OCI-LY1 (cell line): ENCODE measurements around the gene ATP6V1E1.

ENCODE experiments used
- EZH2 ChIP-seq: fragments of 200-600 bp; sonication (generic), shearing (Covaris generic); IDR thresholded peaks from 2 replicates; pipeline ENCODE4 v1.8.0; 2017; ENCODE audit warnings: borderline replicate concordance, mixed run types, mild to moderate bottlenecking, antibody characterized with exemption, low read length, moderate library complexity, mixed read lengths
- TF ChIP-seq, protein P1 (sequence below): fragments of 200-600 bp; sonication (generic), shearing (Covaris generic); IDR thresholded peaks from 2 replicates; pipeline ENCODE4 v1.5.1; 2017; ENCODE audit warnings: mild to moderate bottlenecking, antibody characterized with exemption, low read length, moderate library complexity, mixed read lengths

DNA sequence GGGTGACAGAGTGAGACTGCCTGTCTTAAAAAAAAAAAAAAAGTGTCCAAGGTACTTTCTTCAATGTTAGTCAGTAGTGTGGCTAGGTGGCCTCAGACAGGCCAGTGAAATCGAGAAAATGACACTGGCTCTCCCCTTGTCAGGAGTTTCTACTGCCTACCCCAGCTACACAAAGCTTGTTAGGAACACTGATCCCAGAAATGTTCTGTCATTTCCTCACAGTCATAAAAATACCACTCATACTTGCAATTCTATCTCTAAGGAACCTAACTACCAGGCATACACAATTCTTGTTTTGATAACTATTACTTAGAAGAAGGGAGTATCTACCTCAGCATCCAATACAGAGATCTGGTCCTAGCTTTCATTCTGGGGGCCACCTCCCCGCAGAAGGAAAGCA is 31.3 kb downstream of the ATP6V1E1 start:
- TF ChIP-seq, protein P1, sequence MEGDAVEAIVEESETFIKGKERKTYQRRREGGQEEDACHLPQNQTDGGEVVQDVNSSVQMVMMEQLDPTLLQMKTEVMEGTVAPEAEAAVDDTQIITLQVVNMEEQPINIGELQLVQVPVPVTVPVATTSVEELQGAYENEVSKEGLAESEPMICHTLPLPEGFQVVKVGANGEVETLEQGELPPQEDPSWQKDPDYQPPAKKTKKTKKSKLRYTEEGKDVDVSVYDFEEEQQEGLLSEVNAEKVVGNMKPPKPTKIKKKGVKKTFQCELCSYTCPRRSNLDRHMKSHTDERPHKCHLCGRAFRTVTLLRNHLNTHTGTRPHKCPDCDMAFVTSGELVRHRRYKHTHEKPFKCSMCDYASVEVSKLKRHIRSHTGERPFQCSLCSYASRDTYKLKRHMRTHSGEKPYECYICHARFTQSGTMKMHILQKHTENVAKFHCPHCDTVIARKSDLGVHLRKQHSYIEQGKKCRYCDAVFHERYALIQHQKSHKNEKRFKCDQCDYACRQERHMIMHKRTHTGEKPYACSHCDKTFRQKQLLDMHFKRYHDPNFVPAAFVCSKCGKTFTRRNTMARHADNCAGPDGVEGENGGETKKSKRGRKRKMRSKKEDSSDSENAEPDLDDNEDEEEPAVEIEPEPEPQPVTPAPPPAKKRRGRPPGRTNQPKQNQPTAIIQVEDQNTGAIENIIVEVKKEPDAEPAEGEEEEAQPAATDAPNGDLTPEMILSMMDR = no peak
- TF ChIP-seq EZH2 = no peak
